MM.1S (cell line): ENCODE results near the gene SAMD8.

Experiments used
- CTCF ChIP-seq: fragments of 300-600 bp; sonication (generic); IDR thresholded peaks from 2 replicates; pipeline ENCODE4 v1.5.1; 2016; ENCODE audit warnings: antibody characterized with exemption, low read length, mixed read lengths
- EZH2 ChIP-seq: fragments of 300-600 bp; sonication (generic); optimal IDR thresholded peaks from 2 replicates; pipeline ENCODE3; 2017; ENCODE audit warnings: low read depth, mild to moderate bottlenecking, antibody characterized with exemption, low read length, mixed read lengths
- EZH2phosphoT487 ChIP-seq: fragments of 300-600 bp; sonication (generic); IDR thresholded peaks from 2 replicates; pipeline ENCODE4 v1.6.1; 2018; ENCODE audit warnings: antibody characterized with exemption, low read length

- TF ChIP-seq EZH2phosphoT487 (no peak), CTCF (no peak), EZH2 (no peak)
Measured at GRCh38 chr10:75209921-75210281, 98.4 kb downstream of the SAMD8 start.
